WTC11 (cell line): ENCODE data around the gene IFT88. TPM values are rescaled to one million over a fixed set of nuclear protein-coding genes. Genes with fewer than 3 reads are reported as not detected.

ENCODE experiments used
- ATAC-seq: fragments of 200-7000 bp; cut with Tn5 transposase; 2 replicates; pipeline ENCODE4 v1.10.0; 2021; ENCODE audit warnings: mild to moderate bottlenecking, moderate library complexity
- CTCF ChIA-PET: fragments of 300-600 bp; sonication (Branson Sonifier 250); formaldehyde crosslinking; loops from one replicate; lab custom pipeline; 2021; ENCODE audit warnings: antibody characterized with exemption; lab: Charles Lee
- POLR2A ChIA-PET: fragments of 350-600 bp; sonication (Branson Sonifier 250); formaldehyde crosslinking; loops from one replicate; lab custom pipeline; 2021; ENCODE audit warnings: antibody characterized with exemption; lab: Charles Lee
- DNase-seq: peaks from one replicate; pipeline ENCODE4 v3.0.0; 2021; ENCODE audit warnings: low spot score
- H3K27ac Mint-ChIP-seq: 2 replicates; pipeline ENCODE4 v1.8.0; 2021; ENCODE audit warnings: mixed read lengths
- H3K27me3 Mint-ChIP-seq: 2 replicates; pipeline ENCODE4 v1.8.0; 2021; ENCODE audit warnings: low read depth, mild to moderate bottlenecking, moderate library complexity, mixed read lengths
- H3K36me3 Mint-ChIP-seq: 2 replicates; pipeline ENCODE4 v1.8.0; 2021; ENCODE audit warnings: mixed read lengths
- H3K4me1 Mint-ChIP-seq: 2 replicates; pipeline ENCODE4 v1.8.0; 2022; ENCODE audit warnings: mixed read lengths
- H3K4me3 Mint-ChIP-seq: 2 replicates; pipeline ENCODE4 v1.8.0; 2021; ENCODE audit warnings: mild to moderate bottlenecking, moderate library complexity, mixed read lengths
- H3K9me3 Mint-ChIP-seq: 2 replicates; pipeline ENCODE4 v1.8.0; 2021; ENCODE audit warnings: mixed read lengths
- AFF4 ChIP-seq: sonication (generic); formaldehyde crosslinking; IDR thresholded peaks from 2 replicates; pipeline ENCODE4 v1.8.1; 2023; ENCODE audit warnings: mild to moderate bottlenecking, missing genetic modification reagents, borderline replicate concordance
- ARID4B ChIP-seq: sonication (generic); formaldehyde crosslinking; IDR thresholded peaks from 2 replicates; pipeline ENCODE4 v1.8.0; 2023; ENCODE audit warnings: missing genetic modification reagents, mild to moderate bottlenecking, borderline replicate concordance
- ATF6 ChIP-seq: sonication (generic); formaldehyde crosslinking; IDR thresholded peaks from 2 replicates; pipeline ENCODE4 v1.8.1; 2023; ENCODE audit warnings: mild to moderate bottlenecking, missing genetic modification reagents
- E2F5 ChIP-seq: sonication (generic); formaldehyde crosslinking; IDR thresholded peaks from 2 replicates; pipeline ENCODE4 v1.8.1; 2022; ENCODE audit warnings: mild to moderate bottlenecking, moderate library complexity, missing genetic modification reagents
- ESRRA ChIP-seq: sonication (generic); formaldehyde crosslinking; IDR thresholded peaks from 2 replicates; pipeline ENCODE4 v1.8.1; 2022; ENCODE audit warnings: mild to moderate bottlenecking, missing genetic modification reagents, borderline replicate concordance
- ETV6 ChIP-seq: sonication (generic); formaldehyde crosslinking; IDR thresholded peaks from 2 replicates; pipeline ENCODE4 v1.8.1; 2022; ENCODE audit warnings: mild to moderate bottlenecking, missing genetic modification reagents
- FOXK1 ChIP-seq: sonication (generic); formaldehyde crosslinking; IDR thresholded peaks from 2 replicates; pipeline ENCODE4 v1.8.0; 2022; ENCODE audit warnings: mild to moderate bottlenecking, moderate library complexity, missing genetic modification reagents
- HMGA2 ChIP-seq: fragments of 250-450 bp; sonication (Bioruptor Pico); IDR thresholded peaks from 2 replicates; pipeline ENCODE4 v1.4.0; 2021; ENCODE audit warnings: mild to moderate bottlenecking, moderate library complexity
- HMGXB4 ChIP-seq: sonication (generic); formaldehyde crosslinking; IDR thresholded peaks from 2 replicates; pipeline ENCODE4 v1.8.1; 2023; ENCODE audit warnings: mild to moderate bottlenecking, moderate library complexity, missing genetic modification reagents
- IRF2 ChIP-seq: sonication (generic); formaldehyde crosslinking; IDR thresholded peaks from 2 replicates; pipeline ENCODE4 v1.8.0; 2022; ENCODE audit warnings: low read depth, missing genetic modification reagents, borderline replicate concordance
- JAZF1 ChIP-seq: fragments of 250-450 bp; sonication (Bioruptor Pico); IDR thresholded peaks from 2 replicates; pipeline ENCODE4 v1.9.0; 2021; ENCODE audit warnings: moderate library complexity, mild to moderate bottlenecking, inconsistent platforms
- NR3C1 ChIP-seq: sonication (generic); formaldehyde crosslinking; conservative IDR thresholded peaks from 2 replicates; pipeline ENCODE4 v1.8.1; 2023; ENCODE audit warnings: low read depth, mild to moderate bottlenecking, missing genetic modification reagents
- OVOL2 ChIP-seq: fragments of 250-450 bp; sonication (Bioruptor Pico); IDR thresholded peaks from 2 replicates; pipeline ENCODE4 v1.9.0; 2021; ENCODE audit warnings: mild to moderate bottlenecking, borderline replicate concordance
- RELA ChIP-seq: sonication (generic); formaldehyde crosslinking; IDR thresholded peaks from 2 replicates; pipeline ENCODE4 v1.8.1; 2022; ENCODE audit warnings: missing genetic modification reagents, mild to moderate bottlenecking, borderline replicate concordance
- RORB ChIP-seq: fragments of 250-450 bp; sonication (Bioruptor Pico); IDR thresholded peaks from 2 replicates; pipeline ENCODE4 v1.9.0; 2021; ENCODE audit warnings: mild to moderate bottlenecking
- SP1 ChIP-seq: sonication (generic); formaldehyde crosslinking; conservative IDR thresholded peaks from 2 replicates; pipeline ENCODE4 v1.8.1; 2022; ENCODE audit warnings: missing genetic modification reagents
- ZNF121 ChIP-seq: sonication (generic); formaldehyde crosslinking; IDR thresholded peaks from 2 replicates; pipeline ENCODE4 v1.8.0; 2023; ENCODE audit warnings: missing genetic modification reagents
- ZNF423 ChIP-seq: fragments of 250-450 bp; sonication (Bioruptor Pico); IDR thresholded peaks from 2 replicates; pipeline ENCODE4 v2.1.2; 2022; ENCODE audit warnings: mild to moderate bottlenecking, moderate library complexity
- total RNA-seq: library from RNA; stranded (reverse); gene quantifications from 3 replicates; pipeline ENCODE4 v1.2.3, GENCODE V29; 2021

IFT88 gene
- total RNA-seq, 1 experiment from 2014 or later, result 6.5 TPM

GRCh38 chr13:20521364-20522115, 45.4 kb upstream of the IFT88 start:
- ATAC-seq, result no peak
- POLR2A ChIA-PET, result interaction anchor here (0.7 kb wide), 1 partner anchor 413 kb away, joined by 10 read pairs; no protein-coding TSS in a partner anchor
- H3K36me3 Mint-ChIP-seq, result no peaks in the 10 kb centered on the region
- no peak for DNase-seq
- no peak overlapping the region for H3K4me3 Mint-ChIP-seq
- TF ChIP-seq ATF6 (CRISPR knock-in tag) (no peak), RORB (no peak), NR3C1 (CRISPR knock-in tag) (no peak), OVOL2 (CRISPR knock-in tag) (no peak), ZNF423 (CRISPR knock-in tag) (no peak), HMGXB4 (CRISPR knock-in tag) (no peak), AFF4 (no peak), RELA (CRISPR knock-in tag) (no peak), ZNF121 (CRISPR knock-in tag) (no peak), ARID4B (CRISPR knock-in tag) (no peak), SP1 (CRISPR knock-in tag) (no peak), ETV6 (CRISPR knock-in tag) (no peak), FOXK1 (CRISPR knock-in tag) (no peak), ESRRA (no peak), JAZF1 (CRISPR knock-in tag) (no peak), IRF2 (no peak), E2F5 (CRISPR knock-in tag) (no peak), HMGA2 (CRISPR knock-in tag) (no peak)
- no peak overlapping the region for H3K27ac Mint-ChIP-seq
- H3K27me3 Mint-ChIP-seq, result peaks cover 20% of the 10 kb centered on the region
- 0 out of 2 replicates have a peak, but pooled peaks cover 7% of the 10 kb centered on the region for H3K9me3 Mint-ChIP-seq
- H3K4me1 Mint-ChIP-seq, result peaks cover 28% of the 10 kb centered on the region
- CTCF ChIA-PET, result interaction anchor here (0.7 kb wide), 2 partner anchors 18 to 252 kb away, joined by 3 to 4 read pairs; no protein-coding TSS in a partner anchor
